K562 (cell line): Measurements from ENCODE around the gene CHCHD1. TPM values are rescaled to one million over a fixed set of nuclear protein-coding genes. Genes with fewer than 3 reads are reported as not detected.

ENCODE experiments used
- CTBP1 ChIP-seq: fragments of 450-650 bp; IDR thresholded peaks from 2 replicates; pipeline ENCODE4 v1.6.1; 2016; ENCODE audit warnings: borderline replicate concordance
- EWSR1 ChIP-seq: fragments of 450-650 bp; IDR thresholded peaks from 2 replicates; pipeline ENCODE4 v1.6.1; 2018; ENCODE audit warnings: borderline replicate concordance, mild to moderate bottlenecking, low read depth, moderate library complexity; ENCODE audit not compliant: partially characterized antibody
- FOXK1 ChIP-seq: sonication (generic); formaldehyde crosslinking; IDR thresholded peaks from 2 replicates; pipeline ENCODE4 v1.8.0; 2022; ENCODE audit warnings: missing genetic modification reagents, mild to moderate bottlenecking, borderline replicate concordance
- FUS ChIP-seq: fragments of 200-400 bp; formaldehyde crosslinking; optimal IDR thresholded peaks from 2 replicates; pipeline ENCODE3; 2017; ENCODE audit warnings: low read depth, low read length
- NELFE ChIP-seq: IDR thresholded peaks from 2 replicates; pipeline ENCODE4 v1.6.1; 2011; ENCODE audit warnings: mild to moderate bottlenecking; ENCODE audit not compliant: insufficient read depth, insufficient read length
- NFRKB ChIP-seq: fragments of 450-650 bp; IDR thresholded peaks from 2 replicates; pipeline ENCODE4 v1.6.1; 2016; ENCODE audit warnings: low read depth
- NR2C2 ChIP-seq, 2 experiments: fragments of 200-800 bp in 1 of 2; sonication (Bioruptor generic) in 1 of 2; sonication (generic) in 1 of 2; formaldehyde crosslinking in 1 of 2; IDR thresholded peaks; 2 replicates each; pipeline versions ENCODE4 v1.6.1 to v1.8.0; 2016 to 2022; ENCODE audit warnings: mild to moderate bottlenecking in 1 of 2, missing compliant biosample characterization in 1 of 2, missing genetic modification characterization in 1 of 2, missing genetic modification reagents in 1 of 2
- ZNF586 ChIP-seq: fragments of 450-650 bp; formaldehyde crosslinking; conservative IDR thresholded peaks from 2 replicates; pipeline ENCODE4 v1.4.0; 2020; ENCODE audit warnings: mild to moderate bottlenecking, moderate library complexity
- polyA plus RNA-seq, 8 experiments: library from polyadenylated mRNA; depleted of rRNA in 4 of 8; stranded (reverse) in 5 of 8; unstranded in 3 of 8; fragments of >200 nt; fragmentation: Nextera tagmentation in 2 of 8; fragmentation: Illumina TruSeq in 1 of 8; extraction: Ambion mirVana in 2 of 8; extraction: Trizol in 1 of 8; gene quantifications; 2 replicates each; pipeline versions ENCODE4 v1.2.1 to v1.2.3, GENCODE V29; 2011 to 2014; ENCODE audit warnings: inconsistent platforms in 1 of 8, missing spikeins in 1 of 8
- total RNA-seq, 7 experiments: library from RNA; depleted of rRNA in 6 of 7; stranded (reverse); fragments of >200 nt in 6 of 7; fragmentation: Illumina TruSeq in 2 of 7; extraction: Trizol in 2 of 7; gene quantifications; 2 replicates each; pipeline versions ENCODE4 v1.2.1 to v1.2.3, GENCODE V29; 2011 to 2021; ENCODE audit warnings: low replicate concordance in 1 of 7
- TF ChIP-seq, protein P1 (sequence below): fragments of 250-450 bp; sonication (Bioruptor Pico); IDR thresholded peaks from 2 replicates; pipeline ENCODE4 v1.4.0; 2020; ENCODE audit warnings: mild to moderate bottlenecking, moderate library complexity, borderline replicate concordance
- TF ChIP-seq, protein P2 (sequence below): fragments of 200-800 bp; sonication (Bioruptor generic); IDR thresholded peaks from 2 replicates; pipeline ENCODE4 v1.6.1; 2016; ENCODE audit warnings: missing genetic modification characterization, missing compliant biosample characterization

The CHCHD1 gene
- total and polyA plus RNA-seq, 9 of the 15 experiments (the other 6 are each of a cell fraction or from before 2014, with no cell fraction given): 52.9 to 126 (median 83.4) TPM

DNA sequence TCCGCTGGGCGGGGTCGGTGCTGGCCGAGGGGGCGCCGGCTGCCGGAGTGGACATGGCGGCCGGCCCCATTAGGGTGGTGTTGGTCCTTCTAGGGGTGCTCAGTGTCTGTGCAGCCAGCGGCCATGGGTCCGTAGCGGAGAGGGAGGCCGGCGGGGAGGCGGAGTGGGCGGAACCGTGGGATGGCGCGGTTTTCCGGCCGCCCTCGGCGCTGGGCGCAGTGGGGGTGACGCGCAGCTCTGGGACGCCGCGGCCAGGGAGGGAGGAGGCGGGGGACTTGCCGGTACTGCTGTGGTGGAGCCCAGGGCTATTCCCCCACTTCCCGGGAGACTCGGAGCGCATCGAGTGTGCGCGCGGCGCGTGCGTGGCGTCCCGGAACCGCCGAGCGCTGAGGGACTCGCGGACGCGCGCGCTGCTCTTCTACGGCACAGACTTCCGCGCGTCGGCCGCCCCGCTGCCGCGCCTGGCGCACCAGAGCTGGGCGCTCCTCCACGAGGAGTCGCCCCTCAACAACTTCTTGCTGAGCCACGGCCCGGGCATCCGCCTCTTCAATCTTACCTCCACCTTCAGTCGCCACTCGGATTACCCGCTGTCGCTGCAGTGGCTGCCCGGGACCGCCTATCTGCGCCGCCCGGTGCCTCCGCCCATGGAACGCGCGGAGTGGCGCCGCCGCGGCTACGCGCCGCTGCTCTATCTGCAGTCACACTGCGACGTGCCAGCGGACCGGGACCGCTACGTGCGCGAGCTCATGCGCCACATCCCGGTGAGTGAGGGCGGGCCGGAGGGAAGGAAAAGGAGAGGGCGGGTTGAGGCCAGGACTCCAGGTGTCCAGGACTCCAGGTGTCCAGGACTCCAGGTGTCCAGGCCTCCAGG is 9.3 kb upstream of the CHCHD1 start (continued):
- TF ChIP-seq, protein P1, sequence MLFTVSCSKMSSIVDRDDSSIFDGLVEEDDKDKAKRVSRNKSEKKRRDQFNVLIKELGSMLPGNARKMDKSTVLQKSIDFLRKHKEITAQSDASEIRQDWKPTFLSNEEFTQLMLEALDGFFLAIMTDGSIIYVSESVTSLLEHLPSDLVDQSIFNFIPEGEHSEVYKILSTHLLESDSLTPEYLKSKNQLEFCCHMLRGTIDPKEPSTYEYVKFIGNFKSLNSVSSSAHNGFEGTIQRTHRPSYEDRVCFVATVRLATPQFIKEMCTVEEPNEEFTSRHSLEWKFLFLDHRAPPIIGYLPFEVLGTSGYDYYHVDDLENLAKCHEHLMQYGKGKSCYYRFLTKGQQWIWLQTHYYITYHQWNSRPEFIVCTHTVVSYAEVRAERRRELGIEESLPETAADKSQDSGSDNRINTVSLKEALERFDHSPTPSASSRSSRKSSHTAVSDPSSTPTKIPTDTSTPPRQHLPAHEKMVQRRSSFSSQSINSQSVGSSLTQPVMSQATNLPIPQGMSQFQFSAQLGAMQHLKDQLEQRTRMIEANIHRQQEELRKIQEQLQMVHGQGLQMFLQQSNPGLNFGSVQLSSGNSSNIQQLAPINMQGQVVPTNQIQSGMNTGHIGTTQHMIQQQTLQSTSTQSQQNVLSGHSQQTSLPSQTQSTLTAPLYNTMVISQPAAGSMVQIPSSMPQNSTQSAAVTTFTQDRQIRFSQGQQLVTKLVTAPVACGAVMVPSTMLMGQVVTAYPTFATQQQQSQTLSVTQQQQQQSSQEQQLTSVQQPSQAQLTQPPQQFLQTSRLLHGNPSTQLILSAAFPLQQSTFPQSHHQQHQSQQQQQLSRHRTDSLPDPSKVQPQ (CRISPR knock-in tag): no peak
- TF ChIP-seq NR2C2 (CRISPR knock-in tag; IDR thresholded peaks at IDR 0.05) (no peak), NR2C2 (tag; IDR thresholded peaks at IDR 0.05) (peak; percentile 77), NFRKB (peak; percentile 46; the same call in 1 of the 2 replicates), EWSR1 (no peak), CTBP1 (peak; percentile 100), FUS (peak; percentile 86), ZNF586 (CRISPR knock-in tag) (0 out of 2 replicates have a peak, but pooled peaks have one; percentile 21), NELFE (no peak), FOXK1 (CRISPR knock-in tag) (no peak)
- TF ChIP-seq, protein P2, sequence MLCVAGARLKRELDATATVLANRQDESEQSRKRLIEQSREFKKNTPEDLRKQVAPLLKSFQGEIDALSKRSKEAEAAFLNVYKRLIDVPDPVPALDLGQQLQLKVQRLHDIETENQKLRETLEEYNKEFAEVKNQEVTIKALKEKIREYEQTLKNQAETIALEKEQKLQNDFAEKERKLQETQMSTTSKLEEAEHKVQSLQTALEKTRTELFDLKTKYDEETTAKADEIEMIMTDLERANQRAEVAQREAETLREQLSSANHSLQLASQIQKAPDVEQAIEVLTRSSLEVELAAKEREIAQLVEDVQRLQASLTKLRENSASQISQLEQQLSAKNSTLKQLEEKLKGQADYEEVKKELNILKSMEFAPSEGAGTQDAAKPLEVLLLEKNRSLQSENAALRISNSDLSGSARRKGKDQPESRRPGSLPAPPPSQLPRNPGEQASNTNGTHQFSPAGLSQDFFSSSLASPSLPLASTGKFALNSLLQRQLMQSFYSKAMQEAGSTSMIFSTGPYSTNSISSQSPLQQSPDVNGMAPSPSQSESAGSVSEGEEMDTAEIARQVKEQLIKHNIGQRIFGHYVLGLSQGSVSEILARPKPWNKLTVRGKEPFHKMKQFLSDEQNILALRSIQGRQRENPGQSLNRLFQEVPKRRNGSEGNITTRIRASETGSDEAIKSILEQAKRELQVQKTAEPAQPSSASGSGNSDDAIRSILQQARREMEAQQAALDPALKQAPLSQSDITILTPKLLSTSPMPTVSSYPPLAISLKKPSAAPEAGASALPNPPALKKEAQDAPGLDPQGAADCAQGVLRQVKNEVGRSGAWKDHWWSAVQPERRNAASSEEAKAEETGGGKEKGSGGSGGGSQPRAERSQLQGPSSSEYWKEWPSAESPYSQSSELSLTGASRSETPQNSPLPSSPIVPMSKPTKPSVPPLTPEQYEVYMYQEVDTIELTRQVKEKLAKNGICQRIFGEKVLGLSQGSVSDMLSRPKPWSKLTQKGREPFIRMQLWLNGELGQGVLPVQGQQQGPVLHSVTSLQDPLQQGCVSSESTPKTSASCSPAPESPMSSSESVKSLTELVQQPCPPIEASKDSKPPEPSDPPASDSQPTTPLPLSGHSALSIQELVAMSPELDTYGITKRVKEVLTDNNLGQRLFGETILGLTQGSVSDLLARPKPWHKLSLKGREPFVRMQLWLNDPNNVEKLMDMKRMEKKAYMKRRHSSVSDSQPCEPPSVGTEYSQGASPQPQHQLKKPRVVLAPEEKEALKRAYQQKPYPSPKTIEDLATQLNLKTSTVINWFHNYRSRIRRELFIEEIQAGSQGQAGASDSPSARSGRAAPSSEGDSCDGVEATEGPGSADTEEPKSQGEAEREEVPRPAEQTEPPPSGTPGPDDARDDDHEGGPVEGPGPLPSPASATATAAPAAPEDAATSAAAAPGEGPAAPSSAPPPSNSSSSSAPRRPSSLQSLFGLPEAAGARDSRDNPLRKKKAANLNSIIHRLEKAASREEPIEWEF (CRISPR knock-in tag): no peak
